Mesodermal cell (in vitro differentiated cells): ENCODE results near the gene SPOCK3.
"Not testable (repeated sequence)": the region's sequence is repeated elsewhere in the genome, so short reads cannot be mapped to it uniquely, and the experiment has no call there.

Experiments used
- H3K27ac ChIP-seq: 2 replicates; pipeline ENCODE4 v1.7.0; 2013; ENCODE audit warnings: mild to moderate bottlenecking, low read depth, low read length, moderate library complexity; ENCODE audit not compliant: severe bottlenecking
- H3K36me3 ChIP-seq: 2 replicates; pipeline ENCODE4 v1.7.1; 2013; ENCODE audit warnings: mild to moderate bottlenecking, low read length, moderate library complexity; ENCODE audit not compliant: control insufficient read depth, insufficient read depth
- H3K4me1 ChIP-seq: one replicate; pipeline ENCODE4 v1.7.1; 2013; ENCODE audit warnings: mild to moderate bottlenecking, low read length; ENCODE audit not compliant: insufficient read depth, control insufficient read depth, poor library complexity, severe bottlenecking
- H3K4me3 ChIP-seq: 2 replicates; pipeline ENCODE4 v1.7.0; 2013; ENCODE audit warnings: low read length, control low read depth, mild to moderate bottlenecking; ENCODE audit not compliant: insufficient read depth, poor library complexity, severe bottlenecking; ENCODE audit errors: extremely low read depth
- H3K9me3 ChIP-seq: 2 replicates; pipeline ENCODE4 v1.7.1; 2013; ENCODE audit warnings: mild to moderate bottlenecking, low read length, moderate library complexity; ENCODE audit not compliant: control insufficient read depth
- WGBS, 2 experiments: methylation state at CpG; one replicate each; pipeline ENCODE4 v1.1.5; 2013; ENCODE audit warnings: missing lambda C conversion rate in 2 of 2; ENCODE audit not compliant: insufficient coverage in 2 of 2; 5-methylcytosine and 5-hydroxymethylcytosine counted together

SPOCK3 gene

DNA sequence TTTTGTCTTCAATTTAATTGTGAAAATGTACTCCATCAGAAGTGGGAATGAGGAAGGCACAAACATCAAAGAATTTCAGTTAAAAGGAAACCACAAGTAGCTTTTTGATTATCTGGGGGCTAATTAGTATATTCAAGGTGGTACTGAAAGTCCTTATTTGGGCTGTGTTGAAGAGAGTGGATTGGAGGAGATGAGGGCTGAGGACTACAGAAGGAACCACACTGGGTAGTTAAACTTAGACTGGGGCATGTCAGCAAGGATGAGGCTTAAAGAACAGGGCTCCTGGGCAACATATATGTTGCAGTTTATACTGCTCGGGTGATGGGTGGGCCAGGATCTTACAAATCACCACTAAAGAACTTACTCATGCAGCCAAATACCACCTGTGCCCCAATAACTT lies 346.8 kb downstream of the SPOCK3 start:
- WGBS, 2 experiments = 80% methylated on average over 1 of the region's 1 CpG; no CpG with 5 or more reads in 1 of the 2 experiments
- no peaks in the 10 kb centered on the region for H3K9me3 ChIP-seq
- no peaks in the 10 kb centered on the region for H3K4me1 ChIP-seq
- H3K4me3 ChIP-seq = no peak overlapping the region
- H3K27ac ChIP-seq = no peak overlapping the region
- H3K36me3 ChIP-seq = no peaks in the 10 kb centered on the region

- no peaks in the 10 kb centered on the region for H3K9me3 ChIP-seq
- WGBS, 2 experiments = 67% methylated on average over 1 of the region's 2 CpGs; no CpG with 5 or more reads in 1 of the 2 experiments
- H3K4me3 ChIP-seq = no peak overlapping the region
- H3K27ac ChIP-seq = no peak overlapping the region
- H3K36me3 ChIP-seq = no peaks in the 10 kb centered on the region
- no peaks in the 10 kb centered on the region for H3K4me1 ChIP-seq
These were observed 347.6 kb downstream of the SPOCK3 start for GRCh38 chr4:166886718-166887117.

GRCh38 chr4:166882221-166882620 lies 352.1 kb downstream of the SPOCK3 start:
- H3K4me3 ChIP-seq = no peak overlapping the region
- H3K9me3 ChIP-seq = no peaks in the 10 kb centered on the region
- H3K27ac ChIP-seq = no peak overlapping the region
- no CpG with 5 or more reads among the region's 2 CpGs for WGBS, 2 experiments
- H3K4me1 ChIP-seq = no peaks in the 10 kb centered on the region
- no peaks in the 10 kb centered on the region for H3K36me3 ChIP-seq

- Histone ChIP-seq H3K9me3 (no peaks in the 10 kb centered on the region), H3K36me3 (no peaks in the 10 kb centered on the region), H3K4me3 (no peak overlapping the region), H3K27ac (no peak overlapping the region), H3K4me1 (no peaks in the 10 kb centered on the region)
- 83 to 100% methylated on average over 1 to 2 of the region's 5 CpGs for WGBS, 2 experiments
These were observed 358.5 kb downstream of the SPOCK3 start for GRCh38 chr4:166875821-166876220.

- WGBS, 2 experiments = 80 to 93% methylated on average over 1 of the region's 1 CpG
- no peak overlapping the region for H3K4me3 ChIP-seq
- no peaks in the 10 kb centered on the region for H3K9me3 ChIP-seq
- no peak overlapping the region for H3K27ac ChIP-seq
- no peaks in the 10 kb centered on the region for H3K4me1 ChIP-seq
- no peaks in the 10 kb centered on the region for H3K36me3 ChIP-seq
These were observed 372.3 kb downstream of the SPOCK3 start for GRCh38 chr4:166862032-166862431.

DNA sequence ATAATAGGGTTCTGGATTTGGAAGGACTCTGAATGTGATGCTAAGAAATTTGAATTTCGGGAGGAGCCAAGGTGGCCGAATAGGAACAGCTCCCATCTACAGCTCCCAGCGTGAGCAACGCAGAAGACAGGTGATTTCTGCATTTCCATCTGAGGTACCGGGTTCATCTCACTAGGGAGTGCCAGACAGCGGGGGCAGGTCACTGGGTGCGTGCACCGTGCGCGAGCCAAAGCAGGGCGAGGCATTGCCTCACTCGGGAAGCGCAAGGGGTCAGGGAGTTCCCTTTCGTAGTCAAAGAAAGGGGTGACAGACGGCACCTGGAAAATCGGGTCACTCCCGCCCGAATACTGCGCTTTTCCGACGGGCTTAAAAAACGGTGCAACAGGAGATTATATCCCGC lies 383.9 kb downstream of the SPOCK3 start:
- not testable (repeated sequence) for H3K27ac ChIP-seq, H3K4me3 ChIP-seq, H3K9me3 ChIP-seq, H3K36me3 ChIP-seq, H3K4me1 ChIP-seq
- WGBS, 2 experiments = 93 to 99% methylated on average over 11 to 15 of the region's 23 CpGs

DNA sequence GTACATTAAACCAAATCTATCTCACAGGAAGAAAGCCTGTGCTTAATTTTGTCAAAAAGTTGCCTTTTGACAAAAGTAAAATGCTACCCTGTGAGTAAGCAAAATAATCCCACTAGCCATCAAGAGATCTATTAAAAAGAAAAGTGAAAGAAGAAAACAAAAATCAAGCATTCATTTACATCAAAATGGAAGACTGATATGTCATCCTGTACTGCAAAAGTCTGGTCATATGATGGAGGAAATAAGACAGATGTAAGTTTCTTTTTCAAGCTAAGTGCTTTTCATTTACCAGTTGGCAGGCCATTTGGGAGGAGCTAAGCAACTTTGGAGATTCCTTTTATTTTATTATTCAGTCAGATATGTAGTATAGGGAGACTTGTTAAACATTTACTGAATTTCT lies 387.4 kb downstream of the SPOCK3 start:
- Histone ChIP-seq H3K9me3 (no peaks in the 10 kb centered on the region), H3K4me1 (no peaks in the 10 kb centered on the region), H3K4me3 (no peak overlapping the region), H3K36me3 (no peaks in the 10 kb centered on the region), H3K27ac (no peak overlapping the region)

- no peaks in the 10 kb centered on the region for H3K36me3 ChIP-seq
- WGBS, 2 experiments = 89 to 98% methylated on average over 13 to 20 of the region's 24 CpGs
- H3K9me3 ChIP-seq = no peaks in the 10 kb centered on the region
- no peaks in the 10 kb centered on the region for H3K4me1 ChIP-seq
- H3K27ac ChIP-seq = no peak overlapping the region
- no peak overlapping the region for H3K4me3 ChIP-seq
These were observed 391.5 kb downstream of the SPOCK3 start for GRCh38 chr4:166842795-166843261.

- no peaks in the 10 kb centered on the region for H3K4me1 ChIP-seq
- 40 to 67% methylated on average over 1 of the region's 4 CpGs for WGBS, 2 experiments
- H3K4me3 ChIP-seq = no peak overlapping the region
- H3K27ac ChIP-seq = no peak overlapping the region
- H3K36me3 ChIP-seq = no peaks in the 10 kb centered on the region
- H3K9me3 ChIP-seq = no peaks in the 10 kb centered on the region
These were observed 394.6 kb downstream of the SPOCK3 start for GRCh38 chr4:166839615-166840251.

DNA sequence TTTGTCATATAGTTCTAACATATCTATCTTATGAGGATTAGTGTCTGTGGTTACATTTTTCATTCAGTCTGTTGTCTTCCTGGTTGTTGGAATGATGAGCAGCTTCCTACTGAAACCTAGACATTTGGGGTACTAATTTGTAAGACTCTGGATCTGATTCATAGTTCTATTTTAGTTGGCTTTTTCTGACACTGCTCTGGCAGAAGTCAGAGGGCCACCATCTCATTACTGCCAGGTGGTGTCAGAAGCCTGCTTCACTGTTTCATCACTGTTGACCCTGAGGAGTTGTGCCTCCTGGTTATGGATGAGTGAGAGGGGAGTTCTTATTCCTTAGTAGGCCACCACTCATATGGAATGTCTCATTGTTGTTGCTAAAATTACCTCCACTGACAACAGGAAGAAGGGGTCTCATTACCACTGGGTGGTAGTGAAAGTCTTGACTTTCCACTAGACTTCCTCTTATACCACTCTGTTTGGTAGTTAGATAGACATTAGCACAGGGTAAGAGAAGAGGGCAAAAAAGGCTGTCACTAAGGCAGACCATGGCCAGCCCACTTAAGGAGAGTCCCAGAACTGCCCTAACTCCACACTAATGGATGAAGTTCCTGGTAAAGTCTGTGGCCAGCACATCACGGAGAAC lies 395.2 kb downstream of the SPOCK3 start:
- WGBS, 2 experiments = 100% methylated on average over 1 of the region's 1 CpG; no CpG with 5 or more reads in 1 of the 2 experiments
- H3K27ac ChIP-seq = no peak overlapping the region
- H3K4me1 ChIP-seq = no peaks in the 10 kb centered on the region
- no peak overlapping the region for H3K4me3 ChIP-seq
- H3K36me3 ChIP-seq = no peaks in the 10 kb centered on the region
- no peaks in the 10 kb centered on the region for H3K9me3 ChIP-seq

- Histone ChIP-seq H3K4me3 (no peak overlapping the region), H3K4me1 (no peaks in the 10 kb centered on the region), H3K27ac (no peak overlapping the region), H3K36me3 (no peaks in the 10 kb centered on the region), H3K9me3 (no peaks in the 10 kb centered on the region)
- 88% methylated on average over 1 of the region's 1 CpG; no CpG with 5 or more reads in 1 of the 2 experiments for WGBS, 2 experiments
These were observed 397.4 kb downstream of the SPOCK3 start for GRCh38 chr4:166836865-166837264.
